Peyer's patch (tissue), 4 donors: ENCODE data around the gene POLR1C.

Experiments
- CTCF ChIP-seq, 6 experiments: fragments of 450-650 bp in 4 of 6; fragments of 200-600 bp in 2 of 6; sonication (generic) in 1 of 6; IDR thresholded peaks; one replicate each; pipeline ENCODE4 v1.5.1; 2017 to 2019; ENCODE audit warnings: antibody characterized with exemption in 6 of 6, mild to moderate bottlenecking in 3 of 6, moderate library complexity in 1 of 6
- POLR2A ChIP-seq, 2 donors: fragments of 450-650 bp; IDR thresholded peaks; one replicate each; pipeline ENCODE4 v1.5.1; 2017; ENCODE audit warnings: antibody characterized with exemption in 2 of 2, mild to moderate bottlenecking in 2 of 2, moderate library complexity in 2 of 2

DNA sequence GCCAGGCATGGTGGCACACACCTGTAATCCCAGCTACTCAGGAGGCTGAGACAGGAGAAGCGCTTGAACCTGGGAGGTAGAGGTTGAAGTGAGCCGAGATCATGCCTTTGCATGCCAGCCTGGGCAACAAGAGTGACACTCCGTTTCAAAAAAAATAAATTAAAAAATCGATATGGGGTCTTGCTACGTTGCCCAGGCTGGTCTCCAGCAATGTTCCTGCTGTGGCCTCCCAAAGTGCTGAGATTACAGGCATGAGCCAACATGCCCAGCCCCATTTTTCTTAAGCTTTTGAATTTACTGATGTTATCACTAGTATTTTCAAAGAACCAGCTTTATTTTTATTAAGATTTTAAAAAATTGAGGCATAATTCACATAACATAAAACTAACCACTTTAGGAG is 23.6 kb downstream of the POLR1C start:
- TF ChIP-seq CTCF (IDR thresholded peaks at IDR 0.05) (no peak), POLR2A (IDR thresholded peaks at IDR 0.05) (no peak)
